Neural progenitor cell (in vitro differentiated cells): ENCODE measurements around the gene CHDH. TPM values are rescaled to one million over a fixed set of nuclear protein-coding genes. Genes with fewer than 3 reads are reported as not detected.

Experiments used
- DNase-seq: peaks from one replicate; pipeline ENCODE4 v3.0.0-alpha.2; 2016; ENCODE audit warnings: low spot score
- H2AFZ ChIP-seq: fragments of 200-600 bp; sonication (generic); replicated peaks from 2 replicates; pipeline ENCODE4 v1.6.1; 2016; ENCODE audit warnings: antibody characterized with exemption
- H3F3A ChIP-seq: fragments of 200-600 bp; sonication (generic); 2 replicates; pipeline ENCODE4 v1.6.1; 2016; ENCODE audit warnings: antibody characterized with exemption, low read depth
- H3K27ac ChIP-seq: fragments of 200-600 bp; sonication (generic); 2 replicates; pipeline ENCODE4 v1.5.1; 2016; ENCODE audit warnings: mild to moderate bottlenecking
- H3K27me3 ChIP-seq: fragments of 200-600 bp; sonication (generic); 2 replicates; pipeline ENCODE4 v1.6.1; 2016; ENCODE audit warnings: mild to moderate bottlenecking, moderate library complexity
- H3K36me3 ChIP-seq: fragments of 200-600 bp; sonication (generic); 2 replicates; pipeline ENCODE4 v1.5.1; 2016
- H3K4me1 ChIP-seq: fragments of 200-600 bp; sonication (generic); 2 replicates; pipeline ENCODE4 v1.6.1; 2016; ENCODE audit warnings: mixed run types
- H3K4me2 ChIP-seq: fragments of 200-600 bp; sonication (generic); 2 replicates; pipeline ENCODE4 v1.6.1; 2016
- H3K4me3 ChIP-seq: fragments of 200-600 bp; sonication (generic); 2 replicates; pipeline ENCODE4 v1.5.1; 2016
- H3K79me2 ChIP-seq: fragments of 200-600 bp; sonication (generic); 2 replicates; pipeline ENCODE4 v1.6.1; 2016; ENCODE audit warnings: low read depth
- H3K9ac ChIP-seq: fragments of 200-600 bp; sonication (generic); 2 replicates; pipeline ENCODE4 v1.6.1; 2016
- H3K9me3 ChIP-seq: fragments of 200-600 bp; sonication (generic); 2 replicates; pipeline ENCODE4 v1.5.1; 2016; ENCODE audit warnings: low read depth
- H4K20me1 ChIP-seq: fragments of 200-600 bp; sonication (generic); 2 replicates; pipeline ENCODE4 v1.6.1; 2016; ENCODE audit warnings: low read depth
- H3K27ac Mint-ChIP-seq: 3 replicates; pipeline ENCODE4 v1.8.0; 2021; ENCODE audit warnings: mixed read lengths
- H3K27me3 Mint-ChIP-seq: 2 replicates; pipeline ENCODE4 v1.8.0; 2022; ENCODE audit warnings: low read depth, mild to moderate bottlenecking, inconsistent platforms, moderate library complexity, mixed read lengths; ENCODE audit not compliant: insufficient read depth
- H3K36me3 Mint-ChIP-seq: 3 replicates; pipeline ENCODE4 v1.8.0; 2021; ENCODE audit warnings: mixed read lengths
- H3K4me1 Mint-ChIP-seq: 3 replicates; pipeline ENCODE4 v1.8.0; 2021; ENCODE audit warnings: mixed read lengths
- H3K4me3 Mint-ChIP-seq: 3 replicates; pipeline ENCODE4 v1.8.0; 2021; ENCODE audit warnings: mild to moderate bottlenecking, moderate library complexity, mixed read lengths
- H3K9me3 Mint-ChIP-seq: 3 replicates; pipeline ENCODE4 v1.8.0; 2020; ENCODE audit warnings: mixed read lengths
- EZH2 ChIP-seq: fragments of 200-600 bp; sonication (generic); IDR thresholded peaks from 2 replicates; pipeline ENCODE4 v1.6.1; 2017; ENCODE audit warnings: antibody characterized with exemption, mild to moderate bottlenecking, moderate library complexity
- EZH2phosphoT487 ChIP-seq: fragments of 200-600 bp; sonication (generic); IDR thresholded peaks from 2 replicates; pipeline ENCODE4 v1.6.1; 2017; ENCODE audit warnings: antibody characterized with exemption
- total RNA-seq: library from RNA; depleted of rRNA; stranded (reverse); fragments of >200 nt; gene quantifications from 2 replicates; pipeline ENCODE4 v1.2.3, GENCODE V29; 2015; ENCODE audit warnings: low replicate concordance
- TF ChIP-seq, protein P1 (sequence below): fragments of 200-600 bp; sonication (generic); IDR thresholded peaks from 2 replicates; pipeline ENCODE4 v1.5.1; 2017; ENCODE audit warnings: antibody characterized with exemption, mild to moderate bottlenecking

Gene CHDH
- total RNA-seq, 1 donor from 2014 or later, result 1.5 TPM

GRCh38 chr3:53805463-53806159, 40.6 kb downstream of the CHDH start:
- Histone ChIP-seq H4K20me1 (no peaks in the 10 kb centered on the region), H2AFZ (no peak overlapping the region), H3K9ac (no peak overlapping the region), H3K27me3 (no peaks in the 10 kb centered on the region), H3K9me3 (no peaks in the 10 kb centered on the region), H3K79me2 (no peaks in the 10 kb centered on the region), H3K36me3 (no peaks in the 10 kb centered on the region), H3K4me3 (no peak overlapping the region), H3F3A (no peaks in the 10 kb centered on the region), H3K4me1 (no peaks in the 10 kb centered on the region), H3K27ac (no peak overlapping the region), H3K4me2 (no peak overlapping the region)
- TF ChIP-seq EZH2phosphoT487 (no peak), EZH2 (no peak)
- TF ChIP-seq, protein P1, sequence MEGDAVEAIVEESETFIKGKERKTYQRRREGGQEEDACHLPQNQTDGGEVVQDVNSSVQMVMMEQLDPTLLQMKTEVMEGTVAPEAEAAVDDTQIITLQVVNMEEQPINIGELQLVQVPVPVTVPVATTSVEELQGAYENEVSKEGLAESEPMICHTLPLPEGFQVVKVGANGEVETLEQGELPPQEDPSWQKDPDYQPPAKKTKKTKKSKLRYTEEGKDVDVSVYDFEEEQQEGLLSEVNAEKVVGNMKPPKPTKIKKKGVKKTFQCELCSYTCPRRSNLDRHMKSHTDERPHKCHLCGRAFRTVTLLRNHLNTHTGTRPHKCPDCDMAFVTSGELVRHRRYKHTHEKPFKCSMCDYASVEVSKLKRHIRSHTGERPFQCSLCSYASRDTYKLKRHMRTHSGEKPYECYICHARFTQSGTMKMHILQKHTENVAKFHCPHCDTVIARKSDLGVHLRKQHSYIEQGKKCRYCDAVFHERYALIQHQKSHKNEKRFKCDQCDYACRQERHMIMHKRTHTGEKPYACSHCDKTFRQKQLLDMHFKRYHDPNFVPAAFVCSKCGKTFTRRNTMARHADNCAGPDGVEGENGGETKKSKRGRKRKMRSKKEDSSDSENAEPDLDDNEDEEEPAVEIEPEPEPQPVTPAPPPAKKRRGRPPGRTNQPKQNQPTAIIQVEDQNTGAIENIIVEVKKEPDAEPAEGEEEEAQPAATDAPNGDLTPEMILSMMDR, result no peak
- Mint-ChIP-seq H3K9me3 (no peaks in the 10 kb centered on the region), H3K4me3 (no peak overlapping the region), H3K4me1 (peaks cover 31% of the 10 kb centered on the region), H3K27ac (peak overlapping the region; percentile 54), H3K36me3 (no peaks in the 10 kb centered on the region), H3K27me3 (peaks cover 3% of the 10 kb centered on the region)
- DNase-seq, result no peak

- Histone ChIP-seq H3K9me3 (no peaks in the 10 kb centered on the region), H3K27ac (no peak overlapping the region), H3K4me1 (no peaks in the 10 kb centered on the region), H4K20me1 (no peaks in the 10 kb centered on the region), H3K4me3 (no peak overlapping the region), H3K79me2 (no peaks in the 10 kb centered on the region), H3K4me2 (no peak overlapping the region), H3K9ac (no peak overlapping the region), H2AFZ (no peak overlapping the region), H3K36me3 (no peaks in the 10 kb centered on the region), H3F3A (no peaks in the 10 kb centered on the region), H3K27me3 (no peaks in the 10 kb centered on the region)
- Mint-ChIP-seq H3K9me3 (no peaks in the 10 kb centered on the region), H3K4me3 (peak overlapping the region; percentile 28), H3K27ac (peak overlapping the region; percentile 54), H3K36me3 (no peaks in the 10 kb centered on the region), H3K4me1 (peaks cover 31% of the 10 kb centered on the region), H3K27me3 (peaks cover 3% of the 10 kb centered on the region)
- no peak for DNase-seq
- TF ChIP-seq EZH2phosphoT487 (no peak), EZH2 (no peak)
- TF ChIP-seq, protein P1, result no peak
Measured at GRCh38 chr3:53804697-53805462, 41.3 kb downstream of the CHDH start.

GRCh38 chr3:53803816-53804695, 42.2 kb downstream of the CHDH start:
- Histone ChIP-seq H3K4me2 (no peak overlapping the region), H3F3A (no peaks in the 10 kb centered on the region), H4K20me1 (no peaks in the 10 kb centered on the region), H3K27me3 (no peaks in the 10 kb centered on the region), H3K4me1 (no peaks in the 10 kb centered on the region), H3K27ac (no peak overlapping the region), H2AFZ (no peak overlapping the region), H3K4me3 (no peak overlapping the region), H3K9me3 (no peaks in the 10 kb centered on the region), H3K79me2 (no peaks in the 10 kb centered on the region), H3K9ac (no peak overlapping the region), H3K36me3 (no peaks in the 10 kb centered on the region)
- DNase-seq, result no peak
- TF ChIP-seq EZH2 (no peak), EZH2phosphoT487 (no peak)
- TF ChIP-seq, protein P1, result no peak
- peak overlapping the region; percentile 54 for H3K27ac Mint-ChIP-seq
- H3K4me1 Mint-ChIP-seq, result peaks cover 31% of the 10 kb centered on the region
- H3K4me3 Mint-ChIP-seq, result no peak overlapping the region
- H3K9me3 Mint-ChIP-seq, result no peaks in the 10 kb centered on the region
- H3K27me3 Mint-ChIP-seq, result peaks cover 3% of the 10 kb centered on the region
- no peaks in the 10 kb centered on the region for H3K36me3 Mint-ChIP-seq
